ENCODE results near the gene MGA.
"Not testable (repeated sequence)": the region's sequence is repeated elsewhere in the genome, so short reads cannot be mapped to it uniquely, and the experiment has no call there.

MGA gene

DNA sequence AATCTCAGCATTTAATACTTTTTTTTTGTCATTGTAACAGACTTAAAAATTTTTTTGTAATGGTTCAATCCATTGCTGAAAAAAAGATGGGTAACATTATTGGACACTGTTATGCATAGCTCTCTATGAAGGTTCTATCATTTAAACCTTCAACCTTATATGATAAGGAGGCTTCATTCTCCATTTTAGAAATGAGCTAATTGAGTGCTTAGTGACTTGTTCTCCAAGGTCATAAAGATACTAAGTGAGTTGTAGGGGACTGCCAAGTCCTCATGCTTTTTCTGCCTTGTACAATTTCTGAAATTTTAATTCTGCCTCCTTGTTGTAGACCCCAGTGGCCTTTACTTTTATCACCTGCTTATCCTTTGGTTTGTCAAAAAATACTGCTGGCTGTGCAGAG lies 56.7 kb downstream of the MGA start:
- Histone ChIP-seq H2AK5ac (ENCODE audit: low read length) (no peak overlapping the region), H3K18ac (ENCODE audit: low read length) (no peak overlapping the region), H4K5ac (ENCODE audit: low read length) (no peak overlapping the region), H3K79me1 (ENCODE audit: low read length) (no peaks in the 10 kb centered on the region), H3K79me2 (ENCODE audit: control insufficient read depth, insufficient read depth, low read length) (no peaks in the 10 kb centered on the region), H3K9ac (ENCODE audit: low read length) (no peak overlapping the region), H3K27ac (ENCODE audit: low read depth, low read length) (no peak overlapping the region), H2BK120ac (ENCODE audit: low read depth, low read length) (no peak overlapping the region), H3K4me3 (ENCODE audit: low read length) (no peak overlapping the region), H4K8ac (ENCODE audit: low read depth, low read length) (no peak overlapping the region), H3K56ac (ENCODE audit: low read length) (no peak overlapping the region), H3K4me2 (ENCODE audit: low read length) (no peak overlapping the region), H2BK15ac (replicated peaks; ENCODE audit: low read depth) (no peak overlapping the region), H3K4ac (ENCODE audit: low read depth, low read length) (no peak overlapping the region), H3K23ac (ENCODE audit: low read length) (no peak overlapping the region), H2BK5ac (ENCODE audit: low read length) (no peak overlapping the region), H3K4me1 (ENCODE audit: control insufficient read depth, low read depth, low read length) (no peaks in the 10 kb centered on the region), H3K27me3 (ENCODE audit: insufficient read depth, low read length, poor library complexity) (no peaks in the 10 kb centered on the region), H3K36me3 (ENCODE audit: control insufficient read depth, insufficient read depth, low read length) (no peaks in the 10 kb centered on the region)
- DNase-seq: no peak

- H3K23ac ChIP-seq (ENCODE audit: low read length): no peak overlapping the region
- H3K56ac ChIP-seq (ENCODE audit: low read length): no peak overlapping the region
- no peak overlapping the region for H3K4ac ChIP-seq (ENCODE audit: low read depth, low read length)
- H3K36me3 ChIP-seq (ENCODE audit: control insufficient read depth, insufficient read depth, low read length): no peaks in the 10 kb centered on the region
- no peak overlapping the region for H3K4me3 ChIP-seq (ENCODE audit: low read length)
- no peak overlapping the region for H3K27ac ChIP-seq (ENCODE audit: low read depth, low read length)
- H3K4me1 ChIP-seq (ENCODE audit: control insufficient read depth, low read depth, low read length): no peaks in the 10 kb centered on the region
- no peak overlapping the region for H3K9ac ChIP-seq (ENCODE audit: low read length)
- no peak for DNase-seq
- H3K79me2 ChIP-seq (ENCODE audit: control insufficient read depth, insufficient read depth, low read length): no peaks in the 10 kb centered on the region
- WGBS (ENCODE audit: extremely low coverage, insufficient coverage, low lambda C conversion rate): no CpG with 5 or more reads among the region's 3 CpGs
- no peak overlapping the region for H3K18ac ChIP-seq (ENCODE audit: low read length)
- no peak overlapping the region for H4K8ac ChIP-seq (ENCODE audit: low read depth, low read length)
- no peak overlapping the region for H2BK5ac ChIP-seq (ENCODE audit: low read length)
- H3K4me2 ChIP-seq (ENCODE audit: low read length): no peak overlapping the region
- no peak overlapping the region for H2BK120ac ChIP-seq (ENCODE audit: low read depth, low read length)
- no peaks in the 10 kb centered on the region for H3K27me3 ChIP-seq (ENCODE audit: insufficient read depth, low read length, poor library complexity)
- no peak overlapping the region for H2BK15ac ChIP-seq (replicated peaks; ENCODE audit: low read depth)
- no peak overlapping the region for H4K5ac ChIP-seq (ENCODE audit: low read length)
- no peak overlapping the region for H2AK5ac ChIP-seq (ENCODE audit: low read length)
- no peaks in the 10 kb centered on the region for H3K79me1 ChIP-seq (ENCODE audit: low read length)
Observed at GRCh38 chr15:41727143-41727542, 66.9 kb downstream of the MGA start.

- H3K4ac ChIP-seq (ENCODE audit: low read depth, low read length); H3K23ac ChIP-seq (ENCODE audit: low read length); H3K56ac ChIP-seq (ENCODE audit: low read length); H3K18ac ChIP-seq (ENCODE audit: low read length); H3K27me3 ChIP-seq (ENCODE audit: insufficient read depth, low read length, poor library complexity); H3K4me1 ChIP-seq (ENCODE audit: control insufficient read depth, low read depth, low read length); H2AK5ac ChIP-seq (ENCODE audit: low read length); H2BK5ac ChIP-seq (ENCODE audit: low read length); H3K79me2 ChIP-seq (ENCODE audit: control insufficient read depth, insufficient read depth, low read length); H3K4me2 ChIP-seq (ENCODE audit: low read length); H4K8ac ChIP-seq (ENCODE audit: low read depth, low read length); H3K4me3 ChIP-seq (ENCODE audit: low read length); H2BK120ac ChIP-seq (ENCODE audit: low read depth, low read length); H3K27ac ChIP-seq (ENCODE audit: low read depth, low read length); H2BK15ac ChIP-seq (replicated peaks; ENCODE audit: low read depth); H3K79me1 ChIP-seq (ENCODE audit: low read length); H3K9ac ChIP-seq (ENCODE audit: low read length); H4K5ac ChIP-seq (ENCODE audit: low read length); H3K36me3 ChIP-seq (ENCODE audit: control insufficient read depth, insufficient read depth, low read length); DNase-seq: not testable (repeated sequence)
- no CpG with 5 or more reads among the region's 11 CpGs for WGBS (ENCODE audit: extremely low coverage, insufficient coverage, low lambda C conversion rate)
Observed at GRCh38 chr15:41728061-41728460, 67.9 kb downstream of the MGA start.

DNA sequence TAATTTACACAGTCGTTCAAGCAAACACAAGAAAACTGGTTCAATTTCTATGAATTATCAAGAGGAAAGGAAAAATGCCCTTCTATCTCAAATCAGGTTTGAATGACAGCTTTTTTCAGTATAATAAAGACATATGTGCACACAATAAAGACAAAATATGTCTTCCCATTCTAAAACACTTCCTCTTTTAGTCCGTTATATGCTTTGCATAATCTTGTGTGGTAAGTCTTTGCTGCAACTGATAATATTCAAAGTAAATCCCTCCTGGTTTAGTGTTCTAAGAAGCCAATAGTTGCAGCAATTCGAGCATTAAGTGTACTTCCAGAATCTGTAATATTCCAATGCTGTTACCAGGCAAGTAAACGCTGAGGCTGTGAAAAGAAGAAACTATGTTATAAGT lies 70.3 kb downstream of the MGA start:
- H4K5ac ChIP-seq (ENCODE audit: low read length): no peak overlapping the region
- no peaks in the 10 kb centered on the region for H3K4me1 ChIP-seq (ENCODE audit: control insufficient read depth, low read depth, low read length)
- no peaks in the 10 kb centered on the region for H3K79me2 ChIP-seq (ENCODE audit: control insufficient read depth, insufficient read depth, low read length)
- H2AK5ac ChIP-seq (ENCODE audit: low read length): no peak overlapping the region
- H3K36me3 ChIP-seq (ENCODE audit: control insufficient read depth, insufficient read depth, low read length): no peaks in the 10 kb centered on the region
- H2BK15ac ChIP-seq (replicated peaks; ENCODE audit: low read depth): no peak overlapping the region
- H3K27me3 ChIP-seq (ENCODE audit: insufficient read depth, low read length, poor library complexity): no peaks in the 10 kb centered on the region
- H3K4me3 ChIP-seq (ENCODE audit: low read length): no peak overlapping the region
- H3K4me2 ChIP-seq (ENCODE audit: low read length): no peak overlapping the region
- H3K4ac ChIP-seq (ENCODE audit: low read depth, low read length): no peak overlapping the region
- no peak overlapping the region for H3K23ac ChIP-seq (ENCODE audit: low read length)
- H3K18ac ChIP-seq (ENCODE audit: low read length): no peak overlapping the region
- H3K79me1 ChIP-seq (ENCODE audit: low read length): no peaks in the 10 kb centered on the region
- H2BK120ac ChIP-seq (ENCODE audit: low read depth, low read length): no peak overlapping the region
- DNase-seq: no peak
- H4K8ac ChIP-seq (ENCODE audit: low read depth, low read length): no peak overlapping the region
- no peak overlapping the region for H3K27ac ChIP-seq (ENCODE audit: low read depth, low read length)
- H3K56ac ChIP-seq (ENCODE audit: low read length): no peak overlapping the region
- H2BK5ac ChIP-seq (ENCODE audit: low read length): no peak overlapping the region
- no peak overlapping the region for H3K9ac ChIP-seq (ENCODE audit: low read length)
- WGBS (ENCODE audit: extremely low coverage, insufficient coverage, low lambda C conversion rate): no CpG with 5 or more reads among the region's 4 CpGs

DNA sequence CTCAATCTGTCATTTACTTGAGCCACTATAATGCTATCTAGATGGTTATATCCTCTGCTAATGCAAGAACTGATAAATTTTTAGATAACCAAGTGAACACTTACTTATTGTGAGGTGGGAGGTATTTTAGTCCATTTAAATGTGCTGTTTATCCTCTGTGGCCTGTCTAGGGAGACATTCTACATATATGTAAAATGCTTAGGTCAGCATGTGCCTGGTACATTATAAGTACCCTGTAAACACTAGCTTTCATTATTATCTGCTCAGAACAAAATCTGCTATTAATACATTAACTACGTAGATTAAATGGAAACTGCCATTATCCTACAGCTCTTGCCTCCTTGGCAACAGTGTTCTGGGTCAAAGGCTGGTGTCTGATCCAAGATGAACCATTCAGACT lies 72.3 kb downstream of the MGA start:
- Histone ChIP-seq H4K5ac (ENCODE audit: low read length) (no peak overlapping the region), H3K23ac (ENCODE audit: low read length) (no peak overlapping the region), H3K27ac (ENCODE audit: low read depth, low read length) (no peak overlapping the region), H3K79me2 (ENCODE audit: control insufficient read depth, insufficient read depth, low read length) (no peaks in the 10 kb centered on the region), H3K4ac (ENCODE audit: low read depth, low read length) (no peak overlapping the region), H4K8ac (ENCODE audit: low read depth, low read length) (no peak overlapping the region), H2BK15ac (replicated peaks; ENCODE audit: low read depth) (no peak overlapping the region), H2AK5ac (ENCODE audit: low read length) (no peak overlapping the region), H2BK5ac (ENCODE audit: low read length) (no peak overlapping the region), H3K4me3 (ENCODE audit: low read length) (no peak overlapping the region), H3K36me3 (ENCODE audit: control insufficient read depth, insufficient read depth, low read length) (no peaks in the 10 kb centered on the region), H3K9ac (ENCODE audit: low read length) (no peak overlapping the region), H3K27me3 (ENCODE audit: insufficient read depth, low read length, poor library complexity) (no peaks in the 10 kb centered on the region), H3K4me2 (ENCODE audit: low read length) (no peak overlapping the region), H3K56ac (ENCODE audit: low read length) (no peak overlapping the region), H3K18ac (ENCODE audit: low read length) (no peak overlapping the region), H3K4me1 (ENCODE audit: control insufficient read depth, low read depth, low read length) (no peaks in the 10 kb centered on the region), H2BK120ac (ENCODE audit: low read depth, low read length) (no peak overlapping the region), H3K79me1 (ENCODE audit: low read length) (no peaks in the 10 kb centered on the region)
- WGBS (ENCODE audit: extremely low coverage, insufficient coverage, low lambda C conversion rate): no CpG with 5 or more reads among the region's 1 CpG
- DNase-seq: no peak

GRCh38 chr15:41734079-41734478 lies 73.9 kb downstream of the MGA start:
- H3K4ac ChIP-seq (ENCODE audit: low read depth, low read length): no peak overlapping the region
- H2BK15ac ChIP-seq (replicated peaks; ENCODE audit: low read depth): no peak overlapping the region
- no peak for DNase-seq
- no peak overlapping the region for H3K4me3 ChIP-seq (ENCODE audit: low read length)
- H3K4me1 ChIP-seq (ENCODE audit: control insufficient read depth, low read depth, low read length): no peaks in the 10 kb centered on the region
- H2BK120ac ChIP-seq (ENCODE audit: low read depth, low read length): no peak overlapping the region
- H3K56ac ChIP-seq (ENCODE audit: low read length): no peak overlapping the region
- H3K9ac ChIP-seq (ENCODE audit: low read length): no peak overlapping the region
- H2AK5ac ChIP-seq (ENCODE audit: low read length): no peak overlapping the region
- no peak overlapping the region for H3K27ac ChIP-seq (ENCODE audit: low read depth, low read length)
- no peak overlapping the region for H4K5ac ChIP-seq (ENCODE audit: low read length)
- no peaks in the 10 kb centered on the region for H3K27me3 ChIP-seq (ENCODE audit: insufficient read depth, low read length, poor library complexity)
- no peak overlapping the region for H2BK5ac ChIP-seq (ENCODE audit: low read length)
- no CpG with 5 or more reads among the region's 4 CpGs for WGBS (ENCODE audit: extremely low coverage, insufficient coverage, low lambda C conversion rate)
- no peaks in the 10 kb centered on the region for H3K79me2 ChIP-seq (ENCODE audit: control insufficient read depth, insufficient read depth, low read length)
- H3K36me3 ChIP-seq (ENCODE audit: control insufficient read depth, insufficient read depth, low read length): no peaks in the 10 kb centered on the region
- H3K4me2 ChIP-seq (ENCODE audit: low read length): no peak overlapping the region
- no peak overlapping the region for H3K18ac ChIP-seq (ENCODE audit: low read length)
- H3K23ac ChIP-seq (ENCODE audit: low read length): no peak overlapping the region
- no peak overlapping the region for H4K8ac ChIP-seq (ENCODE audit: low read depth, low read length)
- no peaks in the 10 kb centered on the region for H3K79me1 ChIP-seq (ENCODE audit: low read length)
